Measurements from ENCODE around the gene AGA.

DNA sequence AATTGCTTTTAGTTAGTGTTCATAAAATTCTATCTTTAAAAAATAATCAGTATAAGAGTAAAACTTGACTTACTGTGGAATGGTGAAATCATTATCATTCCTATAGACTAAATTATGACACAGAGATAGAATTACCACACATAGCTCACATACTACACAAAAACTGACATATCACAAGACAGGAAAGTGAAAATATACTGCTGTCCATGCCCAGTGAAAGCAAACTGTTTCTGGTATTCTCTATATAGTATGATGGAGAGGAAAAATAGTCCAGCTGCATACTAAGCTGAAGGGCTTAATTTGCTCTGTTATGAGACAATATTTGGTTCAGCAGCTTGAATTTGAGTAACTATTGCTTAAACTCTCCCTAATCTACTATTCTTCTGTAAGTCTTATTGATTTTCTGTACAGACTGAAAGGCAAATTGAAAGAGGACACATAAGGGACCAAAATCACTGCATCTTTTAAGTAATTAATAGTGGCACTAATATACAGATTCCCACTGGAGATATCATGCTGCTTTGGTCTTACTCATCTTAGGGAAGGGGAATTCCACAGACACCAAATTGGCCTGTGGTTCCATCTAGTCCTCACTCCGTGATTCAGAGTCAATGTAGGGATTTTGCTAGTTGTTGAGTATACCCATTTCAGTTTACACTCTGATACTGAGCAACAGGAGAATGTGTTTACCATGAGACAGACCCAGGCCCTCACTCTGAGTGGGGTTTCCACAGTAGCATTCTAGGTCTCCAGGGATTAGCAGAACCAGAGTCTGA, 47.4 kb upstream of the AGA start:
- no peak for TF ChIP-seq CTCF (conservative IDR thresholded peaks at IDR 0.05; ENCODE audit: low read length)
- no peak for TF ChIP-seq EZH2phosphoT487 (IDR thresholded peaks at IDR 0.05; ENCODE audit: borderline replicate concordance)
